ENCODE results near the gene INO80B.

GRCh38 chr2:74439373-74439772 is 15.5 kb upstream of the INO80B start:
- TF ChIP-seq, protein P1, sequence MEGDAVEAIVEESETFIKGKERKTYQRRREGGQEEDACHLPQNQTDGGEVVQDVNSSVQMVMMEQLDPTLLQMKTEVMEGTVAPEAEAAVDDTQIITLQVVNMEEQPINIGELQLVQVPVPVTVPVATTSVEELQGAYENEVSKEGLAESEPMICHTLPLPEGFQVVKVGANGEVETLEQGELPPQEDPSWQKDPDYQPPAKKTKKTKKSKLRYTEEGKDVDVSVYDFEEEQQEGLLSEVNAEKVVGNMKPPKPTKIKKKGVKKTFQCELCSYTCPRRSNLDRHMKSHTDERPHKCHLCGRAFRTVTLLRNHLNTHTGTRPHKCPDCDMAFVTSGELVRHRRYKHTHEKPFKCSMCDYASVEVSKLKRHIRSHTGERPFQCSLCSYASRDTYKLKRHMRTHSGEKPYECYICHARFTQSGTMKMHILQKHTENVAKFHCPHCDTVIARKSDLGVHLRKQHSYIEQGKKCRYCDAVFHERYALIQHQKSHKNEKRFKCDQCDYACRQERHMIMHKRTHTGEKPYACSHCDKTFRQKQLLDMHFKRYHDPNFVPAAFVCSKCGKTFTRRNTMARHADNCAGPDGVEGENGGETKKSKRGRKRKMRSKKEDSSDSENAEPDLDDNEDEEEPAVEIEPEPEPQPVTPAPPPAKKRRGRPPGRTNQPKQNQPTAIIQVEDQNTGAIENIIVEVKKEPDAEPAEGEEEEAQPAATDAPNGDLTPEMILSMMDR (IDR thresholded peaks at IDR 0.05) = no peak
- no peak for TF ChIP-seq POLR2A (IDR thresholded peaks at IDR 0.05)
